Ascending aorta (tissue), 2 donors: ENCODE data around the gene SS18L1. TPM values are rescaled to one million over a fixed set of nuclear protein-coding genes. Genes with fewer than 3 reads are reported as not detected.

Experiments
- DNase-seq, 2 donors: peaks; one replicate each; pipeline ENCODE4 v3.0.0-alpha.2; 2019; ENCODE audit warnings: low spot score in 2 of 2
- H3K27ac ChIP-seq, 2 donors: fragments of 200-600 bp; sonication (generic); one replicate each; pipeline ENCODE4 v1.5.1; 2016 to 2017; ENCODE audit warnings: mild to moderate bottlenecking in 1 of 2
- H3K27me3 ChIP-seq: fragments of 200-600 bp; sonication (generic); one replicate; pipeline ENCODE4 v1.5.1; 2017
- H3K36me3 ChIP-seq, 2 donors: fragments of 200-600 bp; sonication (generic); one replicate each; pipeline ENCODE4 v1.5.1; 2016
- H3K4me1 ChIP-seq, 2 donors: fragments of 200-600 bp; sonication (generic); one replicate each; pipeline ENCODE4 v1.5.1; 2016 to 2017; ENCODE audit warnings: mild to moderate bottlenecking in 1 of 2
- H3K4me3 ChIP-seq, 2 donors: fragments of 200-600 bp; sonication (generic); one replicate each; pipeline ENCODE4 v1.5.1; 2016 to 2017; ENCODE audit warnings: mild to moderate bottlenecking in 1 of 2
- H3K9me3 ChIP-seq, 2 donors: fragments of 200-600 bp; sonication (generic); one replicate each; pipeline ENCODE4 v1.5.1; 2016
- CTCF ChIP-seq, 3 experiments: fragments of 200-600 bp in 2 of 3; fragments of 450-650 bp in 1 of 3; sonication (generic) in 2 of 3; IDR thresholded peaks; one replicate each; pipeline ENCODE4 v1.5.1; 2016 to 2019; ENCODE audit warnings: antibody characterized with exemption in 3 of 3, mild to moderate bottlenecking in 1 of 3, moderate library complexity in 1 of 3
- intact Hi-C: fragments of 100-400 bp; cut with DNase I; formaldehyde crosslinking; loops from one replicate; pipeline ENCODE4 v1.15.1; 2023
- total RNA-seq: library from RNA; depleted of rRNA; stranded (reverse); fragments of >200 nt; gene quantifications from one replicate; pipeline ENCODE4 v1.1.0, GENCODE V29; 2016

The SS18L1 gene
- total RNA-seq, 1 donor from 2014 or later = 39.8 TPM

- no peaks in the 10 kb centered on the region for H3K9me3 ChIP-seq
- H3K4me1 ChIP-seq = peaks cover 9 to 31% of the 10 kb centered on the region in 2 donors
- H3K4me3 ChIP-seq = peak overlapping the region; percentile 91 to 99
- no peaks in the 10 kb centered on the region for H3K27me3 ChIP-seq
- peaks cover 36 to 39% of the 10 kb centered on the region in 2 donors for H3K36me3 ChIP-seq
- DNase-seq = no peak
- TF ChIP-seq CTCF (IDR thresholded peaks at IDR 0.05) = peak in 1 of 3 experiments; percentile 14
- intact Hi-C loops = loop anchor here (2.0 to 10.0 kb wide), 3 partner anchors 97 to 656 kb away; partner anchors contain the start of genes MRGBP and OSBPL2
- peak overlapping the region; percentile 92 to 97 for H3K27ac ChIP-seq
Observed at GRCh38 chr20:62141397-62142251, 1.9 kb upstream of the SS18L1 start.

- peaks cover 30 to 32% of the 10 kb centered on the region in 2 donors for H3K36me3 ChIP-seq
- H3K27ac ChIP-seq = peak overlapping the region; percentile 92 to 97
- peaks cover 9 to 31% of the 10 kb centered on the region in 2 donors for H3K4me1 ChIP-seq
- peak overlapping the region; percentile 91 to 99 for H3K4me3 ChIP-seq
- H3K27me3 ChIP-seq = no peaks in the 10 kb centered on the region
- peak in 1 of 3 experiments; percentile 16 for TF ChIP-seq CTCF (IDR thresholded peaks at IDR 0.05)
- intact Hi-C loops = loop anchor here (1.0 to 10.0 kb wide), 5 partner anchors 20 to 655 kb away; partner anchors contain the start of genes LSM14B, MRGBP and OSBPL2
- H3K9me3 ChIP-seq = no peaks in the 10 kb centered on the region
- DNase-seq = peak in 1 of 2 donors; percentile 67
Observed at GRCh38 chr20:62142252-62143080, 1.1 kb upstream of the SS18L1 start.

- Histone ChIP-seq H3K9me3 (no peaks in the 10 kb centered on the region), H3K27me3 (no peaks in the 10 kb centered on the region), H3K36me3 (peaks cover 12 to 15% of the 10 kb centered on the region in 2 donors), H3K27ac (peak overlapping the region; percentile 92 to 97), H3K4me1 (peaks cover 9 to 31% of the 10 kb centered on the region in 2 donors), H3K4me3 (peak overlapping the region; percentile 91 to 99)
- peak in 1 of 2 donors; percentile 72 for DNase-seq
- intact Hi-C loops = loop anchor here (1.0 to 10.0 kb wide), 6 partner anchors 22 to 653 kb away; partner anchors contain the start of genes LSM14B, MRGBP, OSBPL2 and TAF4
- TF ChIP-seq CTCF (IDR thresholded peaks at IDR 0.05) = peak in 1 of 3 experiments; percentile 12
Observed at GRCh38 chr20:62143957-62144825, 622 bp downstream of the SS18L1 start.

GRCh38 chr20:62145688-62146018 lies 2.1 kb downstream of the SS18L1 start:
- peaks cover 9 to 25% of the 10 kb centered on the region in 2 donors for H3K4me1 ChIP-seq
- no peaks in the 10 kb centered on the region for H3K9me3 ChIP-seq
- no peak overlapping the region for H3K27ac ChIP-seq
- no peaks in the 10 kb centered on the region for H3K36me3 ChIP-seq
- H3K4me3 ChIP-seq = peak overlapping the region in 1 of 2 donors; percentile 99
- no peak for DNase-seq
- intact Hi-C loops = loop anchor here (10.0 kb wide), 1 partner anchor 229 kb away; no protein-coding TSS in a partner anchor
- no peak for TF ChIP-seq CTCF (IDR thresholded peaks at IDR 0.05)
- no peaks in the 10 kb centered on the region for H3K27me3 ChIP-seq
